ENCODE data around the gene IRS2.

Gene IRS2

GRCh38 chr13:109730812-109731335 is 55.5 kb downstream of the IRS2 start:
- DNase-seq (ENCODE audit: low read depth, low spot score): no peak

DNA sequence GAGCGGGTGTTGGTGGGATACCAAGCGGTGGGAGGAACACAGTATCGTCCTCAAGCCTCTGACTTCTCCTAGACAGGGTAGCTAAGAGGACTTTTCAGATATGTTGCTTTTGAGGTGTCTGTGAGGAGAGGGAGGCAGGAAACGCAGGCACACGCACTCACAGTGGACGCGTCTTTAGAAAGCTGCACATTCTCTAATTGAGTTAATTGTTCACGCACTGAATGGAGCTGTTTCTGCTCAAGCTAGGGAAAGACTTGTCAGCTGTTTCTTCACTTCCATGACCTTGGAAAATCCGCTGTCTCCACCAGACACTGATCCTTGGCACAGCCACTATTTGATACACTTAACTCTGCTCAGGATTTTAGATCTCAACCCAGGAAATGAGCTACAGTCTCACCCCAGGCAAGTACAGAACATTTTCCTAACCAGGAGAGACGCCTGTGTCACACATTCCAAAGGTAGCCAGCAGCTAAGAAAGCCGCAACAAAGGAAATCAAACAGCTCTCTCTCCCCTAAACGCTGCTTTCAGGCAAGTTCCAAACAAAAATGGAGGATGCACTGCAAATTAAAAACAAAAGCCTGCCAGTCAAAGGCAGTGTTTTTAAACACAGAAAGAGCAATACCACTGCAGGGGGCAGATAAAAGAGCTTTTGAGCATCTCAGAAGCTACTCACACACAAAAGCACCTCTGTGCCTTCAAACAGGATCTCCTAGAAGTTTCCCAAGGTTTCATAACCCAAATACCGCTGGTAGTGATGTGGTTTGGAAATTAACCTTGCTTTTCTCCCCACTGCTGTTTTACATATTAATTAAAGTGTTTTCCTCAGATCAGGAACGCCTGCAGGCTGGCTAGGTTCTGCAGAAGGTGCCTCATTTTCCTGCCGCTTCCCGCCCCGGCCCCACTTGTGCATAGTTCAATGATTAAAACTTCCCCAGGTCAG is 57.3 kb downstream of the IRS2 start:
- DNase-seq (ENCODE audit: low read depth, low spot score): no peak

DNA sequence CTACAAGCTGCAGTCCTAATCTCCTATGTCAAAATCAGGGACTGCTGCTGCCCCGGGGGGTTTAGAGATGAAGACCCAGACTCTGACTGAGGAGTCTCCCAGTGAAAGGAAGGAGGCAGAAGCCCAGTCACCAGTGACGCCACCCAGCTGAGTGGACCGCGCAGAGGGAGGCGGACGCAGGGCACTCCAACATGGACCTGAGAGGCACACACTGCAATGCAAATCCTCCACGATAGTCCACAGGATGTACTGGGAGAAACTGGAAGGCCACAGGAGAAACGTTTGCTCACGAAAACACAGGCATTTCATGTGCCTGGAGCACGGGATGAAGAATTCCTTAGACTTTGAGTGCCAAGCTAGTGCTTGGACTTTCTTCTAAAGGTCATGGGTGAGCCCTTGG is 58.3 kb downstream of the IRS2 start:
- DNase-seq (ENCODE audit: low read depth, low spot score): no peak

DNA sequence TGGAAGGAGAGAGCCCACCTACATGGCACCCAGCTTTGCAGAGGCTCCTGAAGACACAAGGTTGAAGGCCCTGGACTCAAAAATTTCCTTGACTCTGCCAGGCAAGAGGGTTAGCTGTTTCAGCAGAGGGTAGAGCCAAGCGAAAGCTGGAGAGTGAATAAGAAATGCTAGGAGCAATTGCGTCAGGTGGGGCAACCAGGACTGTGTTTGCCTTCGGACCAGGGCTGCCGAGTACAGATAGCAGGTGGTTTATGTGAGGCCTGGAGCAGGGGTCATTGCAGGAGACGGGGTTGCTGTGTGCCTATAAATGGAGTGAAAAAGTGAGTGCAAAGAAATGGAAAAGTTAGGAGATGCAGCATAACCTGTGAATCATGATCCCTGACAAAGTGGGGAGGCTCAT is 59.1 kb downstream of the IRS2 start:
- no peak for DNase-seq (ENCODE audit: low read depth, low spot score)

DNA sequence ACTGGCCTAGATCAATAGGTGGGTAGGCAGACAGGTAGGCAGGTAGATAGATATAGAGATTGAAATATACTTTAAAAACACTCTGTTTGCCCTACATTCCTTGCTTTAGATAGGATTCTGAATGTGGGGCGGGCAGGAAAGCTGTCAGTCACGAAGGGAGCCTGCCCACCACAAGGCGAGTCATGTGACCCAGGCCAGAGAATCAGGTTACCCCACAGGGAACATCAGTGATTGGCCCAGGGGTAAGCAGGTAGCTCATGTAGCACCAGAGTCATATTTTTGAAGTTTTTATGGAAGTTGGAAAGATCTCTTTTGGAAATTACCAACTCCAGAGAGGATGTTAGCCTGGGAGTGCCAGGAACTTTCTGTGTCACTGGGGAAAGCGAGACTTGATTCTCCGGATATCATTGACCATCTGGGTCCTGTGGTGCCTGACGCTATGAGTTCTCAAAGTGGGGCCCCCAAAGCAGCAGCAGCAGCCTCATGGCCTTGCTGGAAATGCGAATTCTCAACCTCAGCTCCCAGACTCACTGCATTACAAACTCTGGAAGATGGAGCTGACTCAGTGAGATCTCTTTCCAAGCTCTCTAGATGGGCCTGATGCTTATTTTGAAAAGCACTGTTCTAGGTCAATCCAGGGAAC is 60.3 kb downstream of the IRS2 start:
- DNase-seq (ENCODE audit: low read depth, low spot score): no peak

GRCh38 chr13:109725297-109725696 is 61.1 kb downstream of the IRS2 start:
- DNase-seq (ENCODE audit: low read depth, low spot score): no peak

DNA sequence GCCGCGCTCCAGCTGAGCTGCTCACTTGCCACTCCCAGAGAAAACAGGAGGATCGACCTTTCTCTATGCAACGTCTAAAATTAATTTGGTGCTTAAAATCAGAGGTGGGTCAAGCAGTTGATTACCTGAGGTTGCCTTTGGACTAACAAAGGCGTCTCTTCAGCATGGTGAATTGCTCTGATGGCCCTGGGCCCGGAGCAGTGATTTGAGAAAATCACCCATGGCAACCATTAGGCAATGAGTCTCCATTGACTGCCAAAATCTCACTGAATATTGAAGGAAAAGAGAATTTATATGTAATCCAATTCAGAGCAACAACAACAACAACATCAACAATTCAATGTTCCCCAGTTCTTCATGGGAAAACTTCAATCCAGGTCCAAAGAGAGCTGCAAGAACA is 61.8 kb downstream of the IRS2 start:
- no peak for DNase-seq (ENCODE audit: low read depth, low spot score)

DNA sequence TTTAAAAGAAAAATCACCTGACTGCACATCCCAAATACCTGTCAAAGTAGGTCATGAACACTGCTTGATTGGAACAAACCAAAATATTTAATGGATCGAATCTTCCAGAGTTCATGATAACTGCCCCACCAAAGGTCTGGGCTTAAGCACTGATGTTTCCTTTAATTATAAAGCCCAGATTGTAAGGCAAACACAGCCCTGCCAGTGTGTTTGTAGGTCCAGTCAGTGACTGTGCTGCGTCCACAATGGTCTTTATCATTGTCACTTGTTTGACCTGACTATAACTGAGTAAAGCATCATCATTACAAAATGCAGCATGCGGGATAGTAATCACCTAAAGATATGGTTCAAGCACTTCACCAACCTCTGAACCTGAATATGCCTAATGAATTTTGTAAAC is 63.3 kb downstream of the IRS2 start:
- no peak for DNase-seq (ENCODE audit: low read depth, low spot score)

DNA sequence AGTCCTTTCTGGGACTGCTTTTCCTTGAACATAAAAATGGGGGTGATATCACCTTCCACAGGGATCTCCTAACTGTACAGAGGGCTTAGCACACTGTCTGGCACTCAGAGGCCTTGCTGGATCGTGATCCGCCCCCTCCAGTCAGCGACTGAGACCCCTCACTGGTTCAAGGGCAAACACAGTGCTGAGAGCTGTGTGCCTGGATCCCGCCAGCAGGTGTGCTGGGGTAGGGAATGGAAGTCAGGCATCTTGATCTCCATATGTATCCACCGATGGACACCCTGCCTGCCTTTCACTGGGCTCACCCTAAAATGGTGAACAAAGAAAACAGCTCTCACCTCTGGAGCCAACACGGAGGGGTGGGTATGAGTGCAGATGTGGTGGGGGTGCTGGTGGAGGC is 64.3 kb downstream of the IRS2 start:
- DNase-seq (ENCODE audit: low read depth, low spot score): no peak

DNA sequence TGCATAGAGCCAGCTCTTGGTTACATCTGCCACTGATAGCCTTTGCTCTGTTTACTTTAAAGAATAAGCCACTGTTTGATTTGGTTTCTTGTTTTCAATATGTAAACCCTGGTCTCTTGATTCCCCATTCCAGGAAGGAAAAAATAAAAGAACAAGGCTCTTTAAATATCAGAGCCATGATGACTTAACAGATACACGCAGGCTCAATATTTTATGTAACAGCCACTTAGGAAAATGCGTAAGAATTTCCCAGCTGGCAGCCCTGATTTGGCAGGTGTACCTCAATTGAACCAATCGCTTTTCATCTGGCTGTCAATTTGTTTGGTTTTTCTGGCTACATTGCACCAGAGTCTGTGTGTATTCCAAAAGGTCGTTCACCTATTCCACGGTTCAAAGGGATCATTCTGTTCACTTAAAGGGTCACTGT is 65.6 kb downstream of the IRS2 start:
- no peak for DNase-seq (ENCODE audit: low read depth, low spot score)

GRCh38 chr13:109719962-109720646 is 66.3 kb downstream of the IRS2 start:
- DNase-seq (ENCODE audit: low read depth, low spot score): no peak

- no peak for DNase-seq (ENCODE audit: low read depth, low spot score)
Measured at GRCh38 chr13:109718726-109719125, 67.7 kb downstream of the IRS2 start.

DNA sequence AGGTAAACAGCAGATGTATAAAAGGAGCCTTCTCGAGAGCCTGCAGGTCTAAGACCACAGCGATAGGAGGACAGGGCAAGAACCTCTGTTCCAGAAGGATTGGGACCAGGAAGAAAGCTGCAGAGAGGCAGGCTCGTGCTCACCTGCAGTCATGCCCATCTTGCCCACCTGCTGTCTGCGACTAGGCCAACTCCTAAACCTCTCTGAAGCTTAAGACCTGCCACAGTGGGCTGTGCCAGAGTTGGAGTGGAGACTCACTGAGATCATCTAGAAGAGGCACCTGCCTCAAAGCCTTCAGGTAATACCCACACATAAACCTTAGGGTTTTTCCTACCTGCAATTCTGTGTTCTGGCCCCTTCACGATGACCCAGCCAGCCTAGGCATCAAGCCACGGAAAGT is 68.7 kb downstream of the IRS2 start:
- no peak for DNase-seq (ENCODE audit: low read depth, low spot score)

- DNase-seq (ENCODE audit: low read depth, low spot score): no peak
Measured at GRCh38 chr13:109715902-109716301, 70.5 kb downstream of the IRS2 start.

GRCh38 chr13:109713681-109714080 is 72.7 kb downstream of the IRS2 start:
- DNase-seq (ENCODE audit: low read depth, low spot score): no peak

- no peak for DNase-seq (ENCODE audit: low read depth, low spot score)
Measured at GRCh38 chr13:109712124-109712722, 74.2 kb downstream of the IRS2 start.

DNA sequence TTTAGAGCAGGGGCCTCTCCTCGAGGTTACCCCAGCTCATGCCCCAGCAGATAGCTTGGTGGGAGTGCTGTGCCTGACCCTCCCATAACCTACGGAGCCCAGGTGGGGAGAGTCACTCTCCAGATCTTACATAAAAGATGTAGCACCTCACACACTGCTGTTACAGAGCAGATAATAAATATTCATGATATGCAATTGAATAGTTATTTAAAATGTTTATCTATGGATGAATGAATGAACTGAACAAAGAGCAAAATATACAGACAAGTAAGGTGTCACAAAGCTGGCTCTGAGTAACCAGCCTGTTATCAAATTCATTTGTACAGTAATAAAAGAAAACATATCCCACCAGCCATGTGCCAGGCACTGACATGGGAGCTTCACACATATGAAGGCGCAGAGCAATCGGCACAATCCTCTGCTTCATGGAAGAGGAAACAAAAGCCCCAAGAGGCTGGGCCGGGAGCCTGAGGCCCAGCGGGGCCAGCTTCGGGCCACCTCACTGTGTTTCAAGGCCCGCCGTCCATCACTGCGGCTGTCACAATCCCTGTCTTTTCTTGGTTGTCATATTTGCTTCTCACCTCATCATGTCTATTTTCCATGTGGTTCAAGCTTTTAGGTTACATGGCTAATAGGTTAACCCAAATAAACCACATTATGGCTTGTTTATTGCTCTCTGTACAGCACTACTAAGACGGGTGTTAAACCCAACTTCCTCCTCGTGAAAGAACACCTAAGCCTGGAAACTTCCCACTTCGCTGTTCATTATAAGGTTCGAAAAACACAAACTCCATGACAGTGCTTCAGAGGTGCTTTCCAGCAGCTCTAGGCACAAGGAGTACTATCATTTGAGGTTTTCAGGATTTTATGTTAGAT is 78.4 kb downstream of the IRS2 start:
- DNase-seq (ENCODE audit: low read depth, low spot score): no peak

- no peak for DNase-seq (ENCODE audit: low read depth, low spot score)
Measured at GRCh38 chr13:109707044-109707741, 79.2 kb downstream of the IRS2 start.

- no peak for DNase-seq (ENCODE audit: low read depth, low spot score)
Measured at GRCh38 chr13:109706015-109706715, 80.2 kb downstream of the IRS2 start.

All from activated naive CD8-positive, alpha-beta T cell treated with anti-CD3 and anti-CD28 coated beads, Interleukin-2, amount 50 U/mL, for 16 hours (primary cell).